Measurements from ENCODE around the gene ABCB9. TPM values are rescaled to one million over a fixed set of nuclear protein-coding genes. Genes with fewer than 3 reads are reported as not detected.

ABCB9 gene
- total RNA-seq, 1 experiment from 2014 or later = 14.7 TPM

GRCh38 chr12:122920687-122921086 lies 45.6 kb downstream of the ABCB9 start (continued):
- TF ChIP-seq ATF3 (IDR thresholded peaks at IDR 0.05) (no peak), EGR1 (IDR thresholded peaks at IDR 0.05; ENCODE audit: low read depth) (no peak)

- RAD21 ChIA-PET (ENCODE audit: low non-redundant PET in 1 of 2, low total read pairs in 2 of 2, uncharacterized antibody in 2 of 2, unreplicated experiment in 2 of 2) = interaction anchor here in 1 of 2 experiments (0.6 kb wide), 1 partner anchor 361 kb away, joined by 5 read pairs; no protein-coding TSS in a partner anchor
- Histone ChIP-seq H3K27ac (ENCODE audit: low read depth, low read length) (no peak overlapping the region), H3K4me2 (ENCODE audit: low read length) (no peak overlapping the region), H3K9ac (ENCODE audit: low read length) (no peak overlapping the region), H3K36me3 (ENCODE audit: control insufficient read depth in 1 of 2, insufficient read depth in 2 of 2, low read length in 2 of 2) (no peaks in the 10 kb centered on the region), H3K4me1 (ENCODE audit: control insufficient read depth in 1 of 2, insufficient read depth in 2 of 2, low read length in 2 of 2) (peaks cover 43 to 65% of the 10 kb centered on the region in 2 experiments), H3K79me2 (ENCODE audit: insufficient read depth, low read length) (no peaks in the 10 kb centered on the region), H4K20me1 (ENCODE audit: insufficient read depth) (no peaks in the 10 kb centered on the region), H3K4me3 (replicated peaks in 1 of 2; ENCODE audit: low read depth in 1 of 2, low read length in 2 of 2) (no peak overlapping the region), H3K9me3 (ENCODE audit: control insufficient read depth in 1 of 2, insufficient read depth in 1 of 2, low read depth in 1 of 2, low read length in 2 of 2) (no peaks in the 10 kb centered on the region), H3K9me2 (ENCODE audit: insufficient read depth) (no peaks in the 10 kb centered on the region), H3K27me3 (ENCODE audit: insufficient read depth, low read length) (no peaks in the 10 kb centered on the region), H2AFZ (ENCODE audit: low read depth, low read length, poor library complexity, severe bottlenecking) (no peak overlapping the region)
- intact Hi-C loops (cut with micrococcal nuclease) = no loop called here
- CTCF ChIA-PET = no interaction called here
- DNase-seq (ENCODE audit: low read depth, low spot score) (no peak), ATAC-seq (no peak)
- POLR2A ChIA-PET = interaction anchor here (1.2 to 1.7 kb wide), 2 partner anchors 27 to 30 kb away, joined by 4 to 8 read pairs; no protein-coding TSS in a partner anchor
- TF ChIP-seq EZH2 (IDR thresholded peaks at IDR 0.05) (no peak), FOSL1 (IDR thresholded peaks at IDR 0.05; ENCODE audit: low read depth) (no peak), CEBPB (IDR thresholded peaks at IDR 0.05; ENCODE audit: low read depth) (no peak), RAD21 (IDR thresholded peaks at IDR 0.05; ENCODE audit: low read depth) (no peak), ATF3 (IDR thresholded peaks at IDR 0.05) (no peak), CTCF (IDR thresholded peaks at IDR 0.05 in 2 of 3, conservative IDR thresholded peaks at IDR 0.05 in 1 of 3; ENCODE audit: borderline replicate concordance in 1 of 3, insufficient read depth in 1 of 3, low read depth in 2 of 3, low read length in 2 of 3) (no peak), POLR2AphosphoS5 (IDR thresholded peaks at IDR 0.05; ENCODE audit: low read depth, low read length) (no peak), TCF7L2 (IDR thresholded peaks at IDR 0.05; ENCODE audit: borderline replicate concordance, extremely low read depth, insufficient read depth, insufficient read length) (no peak), REST (IDR thresholded peaks at IDR 0.05; ENCODE audit: low read depth) (no peak), ZFX (IDR thresholded peaks at IDR 0.05) (no peak), SP1 (IDR thresholded peaks at IDR 0.05; ENCODE audit: low read depth) (no peak)
- no TSS peak for BruUV-seq (replicated peaks)
Measured at GRCh38 chr12:122918827-122919226, 47.4 kb downstream of the ABCB9 start.

Measured in HCT116 (cell line).